ENCODE results near the gene TAMALIN.

TAMALIN gene

DNA sequence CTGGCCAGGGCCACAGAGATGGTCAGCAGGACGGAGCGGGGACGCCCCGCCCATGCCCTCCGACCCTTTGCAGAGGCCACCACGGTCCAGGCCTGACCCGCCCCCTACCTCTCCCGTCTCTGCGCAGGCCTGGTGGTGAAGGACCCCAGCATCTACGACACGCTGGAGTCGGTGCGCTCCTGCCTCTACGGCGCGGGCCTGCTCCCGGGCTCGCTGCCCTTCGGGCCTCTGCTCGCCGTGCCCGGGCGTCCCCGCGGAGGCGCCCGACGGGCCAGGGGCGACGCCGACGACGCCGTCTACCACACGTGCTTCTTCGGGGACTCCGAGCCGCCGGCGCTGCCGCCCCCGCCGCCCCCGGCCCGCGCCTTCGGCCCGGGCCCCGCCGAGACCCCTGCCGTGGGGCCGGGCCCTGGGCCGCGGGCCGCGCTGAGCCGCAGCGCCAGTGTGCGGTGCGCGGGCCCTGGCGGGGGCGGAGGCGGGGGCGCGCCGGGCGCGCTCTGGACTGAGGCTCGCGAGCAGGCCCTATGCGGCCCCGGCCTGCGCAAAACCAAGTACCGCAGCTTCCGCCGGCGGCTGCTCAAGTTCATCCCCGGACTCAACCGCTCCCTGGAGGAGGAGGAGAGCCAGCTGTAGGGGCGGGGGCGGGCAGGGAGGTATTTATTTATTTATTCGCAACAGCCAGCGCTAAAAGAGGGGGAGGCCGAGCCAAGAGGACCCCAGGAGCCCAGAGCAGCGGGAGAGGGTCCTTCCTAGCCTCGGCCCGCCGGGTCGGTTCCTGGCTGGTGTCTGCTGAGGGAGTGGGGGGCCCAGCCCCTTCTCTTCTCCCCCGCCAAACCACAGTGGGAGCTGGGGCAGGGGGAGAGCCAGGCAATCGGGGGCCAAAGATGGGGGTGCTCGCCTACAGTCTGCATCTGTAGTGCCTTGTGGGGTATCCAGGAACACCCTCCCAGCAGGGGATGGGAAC lies 8.1 kb downstream of the TAMALIN start:
- no peak for DNase-seq

DNA sequence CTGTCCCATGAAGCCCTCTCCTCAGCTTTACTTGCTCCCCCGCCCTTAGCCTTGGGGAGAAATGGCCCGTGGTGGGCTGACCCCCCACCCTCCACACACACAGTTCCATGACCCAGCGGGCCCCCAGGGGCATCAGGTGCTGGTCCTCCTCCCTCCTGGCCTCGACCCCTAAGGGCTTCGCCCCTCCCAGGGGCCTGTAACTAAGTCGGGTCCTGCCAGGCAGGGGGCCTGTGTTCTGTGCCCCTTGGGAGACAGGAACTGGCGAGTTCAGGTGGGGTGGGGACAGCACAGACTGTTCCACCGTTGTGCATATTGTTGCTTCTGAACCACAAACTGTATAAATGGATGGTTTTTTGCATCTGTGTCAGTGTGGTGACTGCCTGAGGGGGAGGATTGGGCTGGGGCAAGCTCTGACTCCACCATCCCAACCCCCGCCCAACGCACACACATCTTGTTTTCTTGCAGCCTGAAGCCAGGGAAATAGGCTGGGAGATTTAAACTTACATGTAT lies 8.8 kb downstream of the TAMALIN start:
- no peak for DNase-seq

DNA sequence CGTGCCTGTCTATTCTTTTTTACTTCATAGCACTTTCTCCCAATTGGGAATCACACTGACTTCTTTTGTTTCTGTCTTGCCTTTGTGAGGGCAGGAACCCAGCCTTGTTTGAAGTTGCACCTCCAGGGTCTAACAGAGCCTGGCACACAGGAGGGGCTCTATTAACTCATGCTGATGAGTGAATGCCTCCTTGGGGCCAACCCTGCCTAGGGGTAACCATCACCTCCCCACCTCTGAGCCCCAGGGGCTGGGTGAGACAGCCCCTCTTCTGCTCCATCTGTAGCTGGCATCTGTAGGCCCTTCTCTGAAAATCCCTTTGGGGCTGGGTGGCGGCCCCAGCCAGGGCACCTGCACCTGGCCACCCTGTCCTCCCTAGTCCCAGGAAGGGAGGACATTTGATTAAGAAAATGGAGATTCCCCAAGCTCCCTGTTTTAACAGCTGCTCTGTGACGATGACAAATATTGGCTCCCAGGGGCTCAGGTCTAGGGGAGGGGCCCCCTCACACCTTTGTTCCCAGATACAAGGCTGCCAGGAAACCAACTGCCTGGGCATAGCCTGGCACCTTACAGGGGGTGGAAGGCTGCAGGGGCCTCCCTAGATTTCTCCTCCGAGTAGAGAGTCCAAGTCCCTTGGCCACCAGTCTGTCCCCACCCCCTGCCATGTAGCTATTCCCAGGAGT lies 11.8 kb downstream of the TAMALIN start:
- DNase-seq: peak; percentile 82

DNA sequence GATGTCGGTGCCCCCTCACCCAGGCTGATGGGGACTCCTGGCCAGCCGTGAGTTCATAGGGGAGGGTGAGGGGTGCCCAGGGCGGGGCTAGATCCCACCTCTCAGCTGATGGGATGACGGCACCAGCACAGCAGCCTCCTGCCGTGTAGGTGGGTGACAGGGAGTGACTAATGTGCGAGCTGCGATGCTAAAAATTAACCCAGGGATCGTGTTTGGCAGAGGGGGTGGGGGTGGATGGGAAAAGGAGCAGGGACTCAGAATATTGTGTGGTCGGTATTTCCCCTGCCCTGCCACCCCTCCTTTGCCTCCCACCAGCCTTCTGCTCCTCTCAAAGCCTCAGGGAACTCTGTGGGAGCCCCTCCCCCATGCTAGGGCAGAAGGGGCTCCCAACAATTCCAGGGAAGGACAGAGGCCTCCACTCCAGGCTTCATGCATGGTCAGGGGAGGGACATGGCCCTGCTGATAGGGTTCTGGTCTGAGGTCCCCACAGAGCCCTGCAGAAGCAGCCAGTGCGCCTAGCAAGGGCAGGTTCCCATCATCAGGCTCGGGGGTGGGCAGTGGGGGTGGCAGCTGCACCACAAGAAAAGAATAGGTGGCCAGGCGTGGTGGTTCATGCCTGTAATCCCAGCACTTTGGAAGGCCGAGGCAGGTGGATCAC lies 12.5 kb downstream of the TAMALIN start:
- DNase-seq: no peak

DNA sequence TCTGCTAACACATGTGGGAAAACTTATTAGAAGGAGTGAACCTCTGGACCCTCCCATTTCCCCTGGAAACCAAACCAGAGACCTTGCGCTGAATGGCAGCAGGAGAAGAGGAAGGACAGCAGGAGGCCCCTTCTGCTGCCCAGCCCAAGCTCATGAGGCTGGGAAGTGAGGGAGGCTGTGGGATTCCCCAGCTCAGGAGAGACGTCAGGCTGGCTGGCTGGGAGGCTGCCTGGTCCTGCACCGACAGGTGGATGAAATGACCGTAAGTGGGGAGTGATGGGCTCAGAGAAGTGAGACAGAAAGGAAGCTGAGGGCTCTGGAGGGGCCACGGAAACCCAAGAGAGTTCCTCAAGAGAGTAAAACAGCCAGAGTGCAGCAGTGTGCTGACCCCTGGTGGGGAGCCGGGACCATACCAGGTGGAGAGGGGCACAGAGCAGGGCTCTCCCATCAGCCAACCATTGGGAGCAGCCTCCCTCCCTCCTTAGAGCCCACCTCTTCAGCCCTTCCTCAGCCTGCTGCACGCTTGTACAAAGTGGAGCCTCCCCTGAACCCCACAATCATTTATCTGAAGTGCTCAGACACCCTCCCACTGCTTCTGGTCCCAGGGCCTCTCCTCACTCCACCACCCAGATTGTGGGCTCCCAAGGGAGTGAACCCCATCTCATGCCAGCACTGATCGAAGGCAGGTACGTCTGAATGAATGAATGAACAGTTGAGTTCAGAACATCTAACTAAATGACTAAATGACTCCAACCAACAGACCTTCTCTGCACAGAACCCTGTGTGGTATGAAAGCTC lies 14.0 kb downstream of the TAMALIN start:
- DNase-seq: peak; percentile 25

DNA sequence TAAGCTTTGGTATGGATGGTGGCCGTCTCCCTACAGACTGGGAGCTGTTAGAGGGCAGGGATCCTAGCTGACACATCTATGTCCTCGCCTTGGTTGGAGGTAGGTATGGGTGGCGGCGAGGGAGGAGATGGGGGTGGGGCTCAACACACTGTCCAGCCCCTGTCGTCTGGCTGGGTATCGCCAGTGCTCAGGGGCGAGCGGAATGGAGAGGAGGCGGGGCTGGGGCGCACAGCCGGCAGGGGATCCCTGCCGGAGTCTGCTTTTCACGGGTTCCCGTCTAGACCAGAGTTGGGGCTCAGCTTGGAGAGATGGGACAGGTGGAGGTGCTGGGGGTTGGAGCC lies 16.1 kb downstream of the TAMALIN start:
- DNase-seq: no peak

DNA sequence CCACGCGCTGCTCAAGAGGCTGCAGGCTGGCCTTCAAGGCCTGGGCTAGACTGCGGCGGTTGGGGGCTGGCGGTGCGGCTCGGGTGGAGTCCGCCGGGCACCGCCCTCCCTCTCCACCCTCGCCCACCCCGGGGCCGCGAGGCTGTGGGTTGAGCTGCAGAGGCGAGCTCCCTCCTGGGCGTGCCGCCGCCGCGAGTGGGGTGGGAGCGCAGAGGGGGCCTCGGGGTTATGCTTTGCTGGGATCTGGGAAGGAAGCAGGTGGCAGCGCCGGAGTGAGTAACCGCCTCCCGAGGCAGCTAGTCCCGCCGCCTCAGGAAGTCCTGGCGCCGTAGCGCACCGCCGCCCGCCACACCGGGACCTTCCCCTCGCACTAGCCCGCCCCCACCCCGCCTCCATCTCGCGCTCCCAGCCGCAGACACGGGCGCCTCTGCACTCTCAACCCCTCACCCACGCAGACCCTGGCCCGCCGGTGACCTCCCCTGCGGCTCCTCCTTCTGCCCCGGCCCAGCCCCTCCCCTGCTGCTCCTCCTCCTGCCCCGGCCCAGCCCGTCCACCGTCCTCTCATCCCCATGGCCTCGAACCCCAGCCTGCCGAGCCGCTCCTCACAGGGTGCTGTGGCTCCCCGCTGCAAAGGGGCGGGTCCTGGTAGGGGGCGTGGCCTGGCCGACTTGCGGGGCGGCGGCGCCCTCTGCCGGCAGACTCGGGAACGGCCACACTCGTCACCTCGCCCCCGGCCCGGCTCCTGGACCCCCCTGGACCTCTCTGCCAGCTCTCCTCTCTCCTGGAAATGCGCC lies 16.6 kb downstream of the TAMALIN start:
- DNase-seq: no peak

DNA sequence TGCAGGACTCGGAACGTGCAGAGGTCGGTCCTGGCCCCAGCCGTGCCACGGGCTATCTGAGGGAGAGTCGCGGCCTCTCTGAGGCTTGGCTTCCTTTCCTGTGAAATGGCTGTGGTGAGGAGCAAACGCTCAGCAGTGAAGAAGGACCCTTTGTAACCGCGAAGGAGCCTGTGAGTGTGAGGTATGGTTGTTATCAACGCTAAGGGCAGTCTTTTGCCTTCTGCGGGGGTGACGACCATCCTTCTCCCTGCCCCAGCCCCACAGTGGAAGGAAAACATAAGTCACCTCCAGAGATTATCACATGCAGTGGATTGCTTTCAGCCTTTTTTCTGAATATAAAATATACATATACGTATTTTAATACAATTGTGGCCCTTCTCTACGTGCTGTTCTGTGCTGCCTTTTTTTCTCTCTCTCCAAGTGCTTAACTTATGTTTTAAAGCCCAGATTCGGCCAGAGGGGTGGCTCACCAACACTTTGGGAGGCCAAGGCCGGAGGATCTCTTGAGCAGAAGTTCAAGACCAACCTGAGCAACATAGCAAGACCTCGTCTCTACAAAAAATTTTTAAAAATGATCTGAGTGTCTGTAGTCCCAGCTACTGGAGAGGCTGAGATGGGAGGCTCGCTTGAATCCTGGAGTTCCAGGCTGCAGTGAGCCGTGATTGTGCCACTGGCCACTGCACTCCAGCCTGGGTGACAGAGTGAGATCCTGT lies 17.4 kb downstream of the TAMALIN start:
- DNase-seq: no peak

DNA sequence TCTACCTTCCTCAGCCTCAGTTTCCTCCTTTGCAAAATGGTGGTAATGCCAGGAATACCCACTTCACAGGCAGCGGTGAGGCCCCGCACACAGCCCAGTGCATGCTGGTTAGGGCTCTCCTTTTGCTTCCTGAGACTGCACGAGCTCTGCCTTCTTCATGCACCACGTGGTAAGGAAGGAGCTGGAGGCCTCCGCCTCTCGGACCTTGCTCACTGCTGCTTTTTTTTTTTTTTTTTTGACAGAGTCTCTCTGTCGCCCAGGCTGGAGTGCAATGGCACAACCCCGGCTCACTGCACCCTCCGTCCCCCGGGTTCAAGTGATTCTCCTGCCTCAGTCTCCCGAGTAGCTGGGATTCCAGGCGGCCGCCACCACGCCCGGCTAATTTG lies 18.1 kb downstream of the TAMALIN start:
- no peak for DNase-seq

DNA sequence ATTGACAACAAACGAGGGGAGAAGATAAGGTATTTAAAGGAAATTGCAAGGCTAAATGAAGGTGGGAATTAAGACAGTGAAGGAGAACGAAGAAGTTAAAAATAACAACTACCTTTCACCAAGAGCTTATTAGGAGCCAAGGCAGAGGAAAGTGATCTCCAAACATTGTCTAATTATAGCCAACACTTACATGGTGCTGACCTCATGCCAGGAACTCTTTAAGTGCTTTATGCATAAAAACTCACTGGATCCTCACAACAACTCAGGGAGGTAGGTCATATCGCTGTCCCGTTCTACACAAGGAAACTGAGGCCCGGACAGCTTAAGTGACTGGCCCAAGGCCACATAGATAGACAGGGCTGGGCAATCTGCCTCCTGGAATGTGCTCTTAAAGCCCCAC lies 19.5 kb downstream of the TAMALIN start:
- no peak for DNase-seq

DNA sequence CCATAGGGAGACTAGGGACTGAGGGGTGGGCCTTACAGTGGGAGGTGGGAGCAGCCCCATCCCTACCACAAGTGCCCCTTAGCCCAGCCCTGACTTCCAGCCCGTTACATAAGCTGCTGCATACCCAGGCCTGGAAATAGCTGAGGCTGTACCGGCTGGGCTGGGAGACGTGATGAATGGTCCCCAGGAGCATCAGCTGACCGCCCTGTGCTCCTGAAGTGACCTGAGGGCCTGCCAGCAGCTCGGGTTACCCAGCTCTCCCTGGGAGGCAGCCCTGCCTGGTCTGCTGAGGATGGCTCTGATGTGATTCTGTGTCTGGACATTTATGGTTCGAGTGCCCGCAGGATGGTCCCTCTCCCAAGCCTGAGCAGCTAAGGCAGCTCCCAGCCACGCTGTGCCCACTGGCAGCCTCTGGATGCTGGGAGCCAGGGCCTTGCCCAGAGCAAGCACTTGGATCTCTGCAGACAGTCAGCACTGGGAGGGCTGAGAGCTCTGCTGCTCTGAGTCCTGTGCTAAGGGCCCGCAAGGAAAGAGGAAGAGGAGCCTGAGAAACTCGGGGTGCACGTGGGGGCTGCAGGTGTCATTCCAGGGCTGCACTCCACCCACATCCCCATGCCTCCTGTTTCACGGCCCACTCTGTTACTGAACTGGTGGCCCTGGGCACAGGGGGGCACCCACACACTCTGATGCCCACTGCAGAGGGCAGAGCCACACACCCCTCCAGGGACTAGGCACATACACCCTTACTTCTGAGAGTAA lies 20.5 kb downstream of the TAMALIN start:
- no peak for DNase-seq

DNA sequence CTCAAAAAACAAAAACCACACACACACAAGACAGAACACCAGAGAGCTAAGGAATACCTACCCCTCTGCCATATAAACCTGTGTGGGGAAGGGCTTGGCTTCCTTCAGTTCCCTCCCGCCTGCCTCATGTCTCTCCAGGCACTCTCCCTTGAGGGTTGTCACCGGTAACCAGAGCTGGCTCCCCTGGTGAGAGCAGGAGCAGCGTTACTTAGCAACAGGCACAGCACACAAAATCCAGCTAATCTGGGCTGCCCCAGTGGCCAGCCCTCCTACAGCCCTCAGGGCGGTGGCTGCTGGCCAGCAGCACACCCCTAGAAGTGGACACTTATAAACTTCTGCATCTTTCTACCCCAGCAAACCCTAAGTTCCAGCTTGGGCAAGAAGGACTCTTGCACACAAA lies 22.9 kb downstream of the TAMALIN start:
- peak; percentile 79 for DNase-seq

DNA sequence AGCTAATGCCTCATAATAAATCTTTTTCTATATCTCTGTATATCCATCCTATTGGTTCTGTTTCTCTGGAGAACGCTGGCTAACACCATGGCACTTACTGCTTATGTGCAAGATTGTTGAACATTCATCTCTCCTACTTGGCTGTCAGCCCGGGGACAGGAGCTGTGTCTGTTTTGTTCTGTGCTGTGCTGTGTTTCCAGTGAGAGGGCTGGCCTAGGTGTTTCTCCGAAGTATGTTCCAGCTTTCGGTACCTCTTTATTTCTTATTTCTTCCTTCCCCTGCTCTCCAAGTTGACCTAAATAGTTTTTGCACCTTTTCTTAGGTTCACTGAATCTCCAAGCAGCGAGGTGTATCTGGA lies 25.7 kb downstream of the TAMALIN start:
- DNase-seq: no peak

DNA sequence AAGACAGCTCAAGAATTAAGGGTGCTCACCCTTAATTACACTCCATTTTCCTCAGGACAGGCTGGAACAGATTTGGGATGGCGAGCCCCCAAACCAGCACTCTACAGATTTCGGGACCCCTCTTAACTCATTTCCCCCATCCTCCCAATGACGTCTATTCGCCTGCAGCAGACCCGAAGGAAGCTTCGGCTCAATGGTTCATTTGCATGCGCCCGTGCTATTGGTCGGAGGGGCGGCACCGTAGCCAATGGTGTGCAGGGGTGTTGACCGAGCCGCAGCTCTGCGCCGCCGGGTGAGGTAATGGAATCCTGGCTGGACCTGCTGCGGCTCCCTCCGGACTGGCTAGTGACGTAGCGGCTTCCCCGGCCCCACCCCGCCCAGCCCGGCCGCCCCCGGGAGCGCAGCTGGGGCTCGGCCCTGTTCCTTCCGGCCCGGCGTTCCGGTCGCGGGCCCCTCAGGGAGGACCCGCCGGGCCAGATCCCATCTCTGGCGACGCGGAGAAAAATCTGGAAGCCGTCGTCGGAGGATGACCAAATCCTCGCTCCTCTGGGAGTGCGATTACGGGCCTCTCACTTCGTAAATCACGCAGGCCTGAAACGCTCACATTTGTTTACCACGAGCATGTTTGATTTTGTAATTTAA lies 26.2 kb downstream of the TAMALIN start:
- peak; percentile 77 for DNase-seq

DNA sequence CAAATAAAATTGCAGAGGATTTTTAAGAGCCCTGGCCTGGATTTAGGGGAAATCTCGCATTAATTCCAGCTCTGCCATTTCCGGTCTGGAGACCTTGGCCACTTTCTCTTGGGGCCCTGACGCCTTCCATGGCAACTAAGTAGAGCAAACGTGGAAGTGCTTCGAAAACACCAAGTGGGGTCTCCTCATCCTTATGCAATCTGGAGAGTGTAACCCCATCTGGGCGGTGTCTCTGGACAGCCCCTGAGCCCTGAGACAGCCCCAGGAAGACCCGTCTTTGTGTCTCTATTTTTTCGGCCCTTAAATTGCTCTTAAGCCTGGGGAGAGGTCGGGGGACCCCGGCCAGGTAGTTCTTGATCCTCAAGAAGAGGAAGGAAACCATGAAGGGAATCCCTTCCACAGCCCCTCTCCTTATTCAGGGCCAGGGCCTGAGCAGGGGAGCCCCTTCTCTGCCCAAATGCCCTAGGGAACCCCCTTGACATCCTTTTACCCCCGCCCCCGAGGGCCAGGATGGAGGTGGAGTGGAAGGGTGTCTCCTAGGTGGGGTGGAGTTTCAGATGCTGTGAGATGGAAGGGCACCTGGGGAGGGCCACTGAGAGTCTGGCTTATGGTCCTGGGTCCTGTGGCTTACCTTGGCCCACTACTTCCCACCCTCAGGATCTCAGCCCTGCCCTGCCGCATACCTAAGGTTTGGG lies 26.8 kb downstream of the TAMALIN start:
- DNase-seq: no peak

DNA sequence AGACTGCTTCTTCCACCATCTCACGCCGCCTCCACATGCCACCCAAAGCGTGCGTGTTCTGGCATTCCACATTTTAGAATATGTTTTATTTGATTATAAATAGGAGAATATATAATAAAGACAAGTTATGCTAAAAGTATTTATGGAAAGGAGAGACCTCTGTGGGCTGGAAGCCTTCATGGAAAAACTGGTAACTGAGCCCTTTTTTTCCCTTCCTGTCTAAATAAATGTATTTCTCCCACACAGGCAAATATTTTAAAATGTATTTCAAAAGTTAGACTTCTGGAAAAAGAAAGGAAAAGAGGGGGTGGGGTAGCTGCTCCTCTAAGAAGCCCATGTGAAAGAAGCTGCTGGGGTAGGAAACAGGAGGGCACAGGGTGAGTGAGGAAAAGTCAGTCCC lies 28.4 kb downstream of the TAMALIN start:
- no peak for DNase-seq

DNA sequence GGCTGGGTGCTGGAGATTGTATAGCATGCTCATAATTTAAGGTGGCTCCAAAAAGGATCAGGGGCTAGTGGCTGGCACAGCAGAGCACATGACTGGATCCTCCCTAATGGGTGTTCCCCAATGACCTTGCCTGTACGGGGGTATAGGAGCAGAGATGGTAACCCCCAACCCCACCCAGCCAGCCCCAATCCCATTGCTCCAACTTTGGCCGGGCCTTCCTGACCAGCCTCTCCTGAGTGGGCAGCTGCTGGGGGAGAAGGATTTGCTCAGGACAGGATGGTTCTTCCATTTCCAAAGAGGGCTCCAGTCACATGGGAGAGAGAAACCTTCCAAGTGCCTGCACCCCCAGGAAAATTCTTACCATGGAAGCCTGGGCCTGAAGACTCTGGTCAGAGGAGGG lies 29.2 kb downstream of the TAMALIN start:
- no peak for DNase-seq

DNA sequence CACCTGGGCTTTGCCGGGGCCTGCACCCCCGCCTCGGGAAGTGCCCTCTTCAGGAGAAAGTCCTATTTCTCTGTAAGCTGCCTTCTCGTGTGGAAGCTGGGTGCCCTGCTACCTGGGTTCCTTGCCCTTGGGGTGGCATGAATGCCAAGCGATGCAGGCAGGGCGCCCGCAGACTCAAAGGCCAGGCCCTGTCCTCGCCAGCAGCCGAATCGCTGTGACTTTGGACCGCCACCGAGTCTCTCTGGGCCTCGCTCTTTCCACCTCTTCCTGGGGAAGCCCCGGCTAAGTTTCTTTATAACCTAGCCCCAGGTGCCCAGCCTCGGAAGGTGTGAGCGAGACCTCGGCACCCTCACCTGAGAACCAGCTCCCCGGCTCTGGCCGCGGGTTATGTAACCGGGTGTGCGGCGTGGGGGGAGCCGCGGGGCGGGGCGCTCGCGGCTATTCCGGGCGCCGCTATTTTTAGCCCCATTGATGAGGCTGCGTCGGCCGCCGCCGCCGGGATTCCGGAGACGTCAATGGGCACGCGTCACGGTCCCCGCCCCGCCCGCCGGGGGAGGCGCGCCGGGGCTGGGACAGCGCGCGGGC lies 29.9 kb downstream of the TAMALIN start:
- DNase-seq: no peak

DNA sequence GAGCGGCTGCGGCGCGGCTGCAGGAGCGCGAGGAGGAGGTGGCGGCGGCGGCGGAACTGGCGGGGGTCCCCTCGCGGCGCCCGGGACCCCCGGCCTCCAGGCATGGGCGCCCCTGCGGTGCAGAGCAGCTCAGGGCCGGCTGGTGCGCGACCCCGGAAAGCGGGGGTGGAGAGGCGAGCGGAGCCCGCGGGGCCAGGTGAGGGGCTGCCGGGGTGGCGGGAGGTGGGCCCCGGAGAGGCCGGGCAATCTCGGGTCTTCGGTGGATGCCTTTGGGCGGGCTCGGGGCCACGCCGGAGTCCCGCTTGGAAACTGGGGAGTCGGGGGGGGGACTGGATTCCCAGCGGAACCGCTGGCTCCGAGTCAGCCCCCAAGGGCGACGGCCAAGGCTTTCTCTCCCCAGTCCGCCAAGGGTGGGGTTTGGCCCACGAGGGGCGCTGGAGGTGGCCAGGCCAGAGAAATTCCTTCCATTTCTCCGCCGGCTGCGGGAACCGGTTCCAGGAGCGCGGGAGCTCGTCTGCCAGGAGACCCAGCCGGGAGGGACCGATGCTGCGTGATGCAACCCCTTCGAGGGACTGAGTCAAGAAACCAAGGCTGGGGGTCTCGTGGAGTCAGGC lies 30.6 kb downstream of the TAMALIN start:
- no peak for DNase-seq
